DND-41 (cell line): ENCODE measurements around the gene LAMC3.

Experiments used
- CTCF ChIP-seq: IDR thresholded peaks from 2 replicates; pipeline ENCODE4 v1.5.1; 2012; ENCODE audit warnings: borderline replicate concordance, low read length, moderate library complexity, mild to moderate bottlenecking; ENCODE audit not compliant: poor library complexity, severe bottlenecking; ENCODE audit errors: extremely low read depth
- EZH2 ChIP-seq: IDR thresholded peaks from 3 replicates; pipeline ENCODE4 v1.6.1; 2012; ENCODE audit warnings: borderline replicate concordance, low read depth, mild to moderate bottlenecking, moderate library complexity, low read length, inconsistent platforms; ENCODE audit not compliant: severe bottlenecking

DNA sequence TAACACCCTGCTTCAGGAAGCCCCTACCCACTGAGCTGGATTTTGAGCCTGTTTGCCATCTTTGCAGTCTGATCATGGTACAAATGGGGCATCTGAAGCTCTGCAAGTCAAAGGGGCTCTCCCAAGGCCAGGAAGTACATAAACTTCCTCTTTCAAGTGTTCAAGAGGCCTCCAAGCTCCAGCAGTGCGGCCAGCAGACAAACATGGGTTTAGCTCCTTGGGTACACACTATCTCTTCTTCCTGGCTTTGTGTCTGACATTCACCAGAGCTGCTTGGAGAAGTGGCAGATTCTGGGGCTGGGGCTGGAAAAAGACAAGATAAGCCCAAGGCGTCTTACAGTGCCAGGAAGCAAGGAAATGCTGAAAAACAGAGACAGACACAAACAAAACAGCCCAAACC, 34.1 kb downstream of the LAMC3 start:
- no peak for TF ChIP-seq CTCF
- TF ChIP-seq EZH2, result no peak
